OCI-LY3 (cell line): ENCODE data around the gene CCSER2.
"Not testable (repeated sequence)": the region's sequence is repeated elsewhere in the genome, so short reads cannot be mapped to it uniquely, and the experiment has no call there.

Experiments used
- H2AFZ ChIP-seq: fragments of 200-600, 300-600 bp; shearing (Covaris generic); 2 replicates; pipeline ENCODE4 v1.6.0; 2014; ENCODE audit warnings: antibody characterized with exemption, low read depth, low read length
- H3K27ac ChIP-seq: fragments of 200-600, 300-600 bp; sonication (generic); 2 replicates; pipeline ENCODE4 v1.5.1; 2014; ENCODE audit warnings: mild to moderate bottlenecking, low read length, moderate library complexity, mixed read lengths
- H3K27me3 ChIP-seq: fragments of 200-600, 300-600 bp; sonication (generic); 2 replicates; pipeline ENCODE4 v1.6.1; 2014; ENCODE audit warnings: low read depth, low read length, mixed read lengths
- H3K36me3 ChIP-seq: fragments of 200-600, 300-600 bp; sonication (generic); replicated peaks from 2 replicates; pipeline ENCODE3; 2014; ENCODE audit warnings: low read depth, low read length, mixed read lengths
- H3K4me1 ChIP-seq: fragments of 300-600, 200-600 bp; sonication (generic); 2 replicates; pipeline ENCODE4 v1.6.1; 2014; ENCODE audit warnings: low read length, mixed read lengths
- H3K4me2 ChIP-seq: fragments of 200-600, 300-600 bp; sonication (generic); 2 replicates; pipeline ENCODE4 v1.6.1; 2014; ENCODE audit warnings: low read length, mixed read lengths
- H3K4me3 ChIP-seq: fragments of 300-600, 200-600 bp; sonication (generic); 2 replicates; pipeline ENCODE4 v1.5.1; 2014; ENCODE audit warnings: antibody characterized with exemption, mild to moderate bottlenecking, low read length, moderate library complexity
- H3K79me2 ChIP-seq: fragments of 300-600, 200-600 bp; shearing (Covaris generic); 2 replicates; pipeline ENCODE4 v1.6.1; 2014; ENCODE audit warnings: mild to moderate bottlenecking, low read length, mixed read lengths
- H3K9ac ChIP-seq: fragments of 300-600, 200-600 bp; shearing (Covaris generic); 2 replicates; pipeline ENCODE4 v1.6.0; 2014; ENCODE audit warnings: mild to moderate bottlenecking, low read length, moderate library complexity
- H3K9me3 ChIP-seq: fragments of 200-600, 300-600 bp; shearing (Covaris generic); 2 replicates; pipeline ENCODE4 v1.6.1; 2014; ENCODE audit warnings: low read length, mixed read lengths; ENCODE audit not compliant: insufficient read depth
- H4K20me1 ChIP-seq: fragments of 200-600, 300-600 bp; sonication (generic); 2 replicates; pipeline ENCODE4 v1.6.1; 2016; ENCODE audit warnings: low read length, mixed read lengths; ENCODE audit not compliant: insufficient read depth
- EZH2phosphoT487 ChIP-seq: fragments of 200-600 bp; shearing (Covaris generic); IDR thresholded peaks from 2 replicates; pipeline ENCODE4 v1.6.1; 2018; ENCODE audit warnings: antibody characterized with exemption, mixed run types, low read depth
- TF ChIP-seq, protein P1 (sequence below): fragments of 200-600, 300-600 bp; sonication (generic); IDR thresholded peaks from 2 replicates; pipeline ENCODE4 v1.5.1; 2014; ENCODE audit warnings: antibody characterized with exemption, low read length, low read depth

CCSER2 gene

DNA sequence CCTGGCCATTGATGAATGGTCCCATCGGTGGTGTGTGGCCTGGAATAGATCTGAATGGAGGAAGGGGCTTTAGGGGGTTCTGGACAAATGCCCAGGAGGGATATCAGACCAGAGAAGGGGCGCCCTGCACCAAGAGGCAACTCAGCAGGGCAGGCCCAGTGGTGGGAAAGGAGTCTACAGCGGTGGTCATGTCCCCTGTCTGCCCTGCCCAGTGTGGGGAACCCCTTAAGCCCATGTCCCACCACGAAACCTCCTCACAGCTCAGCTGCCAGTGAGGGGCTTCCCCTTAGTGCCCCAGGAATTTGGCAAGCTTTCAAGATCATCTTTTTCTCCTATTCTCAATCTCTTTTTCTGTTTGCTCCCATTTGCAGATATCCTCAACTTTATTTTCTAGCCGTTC, 14.1 kb upstream of the CCSER2 start:
- peak overlapping the region; percentile 52 for H3K27ac ChIP-seq
- peaks cover 7% of the 10 kb centered on the region; the same call in 1 of the 2 replicates for H3K27me3 ChIP-seq
- H4K20me1 ChIP-seq: no peaks in the 10 kb centered on the region
- H3K4me2 ChIP-seq: peak overlapping the region; percentile 71
- peak overlapping the region; percentile 32 for H3K4me3 ChIP-seq
- H3K79me2 ChIP-seq: no peaks in the 10 kb centered on the region
- H2AFZ ChIP-seq: no peak overlapping the region
- no peaks in the 10 kb centered on the region for H3K9me3 ChIP-seq
- TF ChIP-seq, protein P1, sequence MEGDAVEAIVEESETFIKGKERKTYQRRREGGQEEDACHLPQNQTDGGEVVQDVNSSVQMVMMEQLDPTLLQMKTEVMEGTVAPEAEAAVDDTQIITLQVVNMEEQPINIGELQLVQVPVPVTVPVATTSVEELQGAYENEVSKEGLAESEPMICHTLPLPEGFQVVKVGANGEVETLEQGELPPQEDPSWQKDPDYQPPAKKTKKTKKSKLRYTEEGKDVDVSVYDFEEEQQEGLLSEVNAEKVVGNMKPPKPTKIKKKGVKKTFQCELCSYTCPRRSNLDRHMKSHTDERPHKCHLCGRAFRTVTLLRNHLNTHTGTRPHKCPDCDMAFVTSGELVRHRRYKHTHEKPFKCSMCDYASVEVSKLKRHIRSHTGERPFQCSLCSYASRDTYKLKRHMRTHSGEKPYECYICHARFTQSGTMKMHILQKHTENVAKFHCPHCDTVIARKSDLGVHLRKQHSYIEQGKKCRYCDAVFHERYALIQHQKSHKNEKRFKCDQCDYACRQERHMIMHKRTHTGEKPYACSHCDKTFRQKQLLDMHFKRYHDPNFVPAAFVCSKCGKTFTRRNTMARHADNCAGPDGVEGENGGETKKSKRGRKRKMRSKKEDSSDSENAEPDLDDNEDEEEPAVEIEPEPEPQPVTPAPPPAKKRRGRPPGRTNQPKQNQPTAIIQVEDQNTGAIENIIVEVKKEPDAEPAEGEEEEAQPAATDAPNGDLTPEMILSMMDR: no peak
- TF ChIP-seq EZH2phosphoT487: no peak
- peaks cover 42% of the 10 kb centered on the region for H3K4me1 ChIP-seq
- H3K36me3 ChIP-seq: no peaks in the 10 kb centered on the region
- H3K9ac ChIP-seq: peak overlapping the region; percentile 13; the same call in 1 of the 2 replicates

DNA sequence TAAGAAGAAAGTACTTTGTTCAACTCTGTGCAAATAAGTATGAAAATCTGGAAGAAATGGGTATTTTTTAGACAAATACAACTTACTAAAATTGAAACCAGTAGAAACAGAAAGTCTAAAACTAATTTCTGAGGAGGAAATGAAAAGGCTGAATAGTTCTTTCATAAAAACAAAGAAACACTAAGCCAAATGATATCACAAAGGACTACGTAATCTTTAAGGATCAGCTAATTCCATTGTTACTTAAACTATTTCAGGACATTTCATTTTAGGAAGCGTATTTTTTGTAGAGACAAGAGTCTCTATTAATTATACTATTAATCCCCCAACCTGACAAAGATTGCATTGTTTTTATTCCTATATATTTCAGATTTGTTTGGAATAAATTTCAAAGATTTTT, 11.2 kb upstream of the CCSER2 start:
- H3K4me2 ChIP-seq: peak overlapping the region; percentile 50
- H3K9me3 ChIP-seq: no peaks in the 10 kb centered on the region

DNA sequence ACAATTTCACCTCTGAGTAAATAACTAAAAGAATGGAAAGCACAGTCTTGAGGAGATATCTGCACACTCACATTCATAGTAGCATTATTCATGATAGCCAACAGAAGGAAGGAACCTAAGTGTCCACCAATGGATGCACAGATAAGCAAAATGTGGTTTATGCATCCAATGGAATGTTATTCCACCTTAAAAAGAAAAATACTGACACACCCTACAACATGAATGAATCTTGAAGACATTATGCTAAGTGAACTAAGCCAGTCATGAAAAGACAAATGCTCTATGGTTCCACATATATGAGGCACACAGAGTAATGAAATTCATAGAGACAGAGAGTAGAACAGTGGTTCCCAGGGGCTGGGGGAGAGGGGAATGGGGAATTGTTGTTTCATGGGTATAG, 6.5 kb upstream of the CCSER2 start:
- Histone ChIP-seq H4K20me1 (no peaks in the 10 kb centered on the region), H2AFZ (no peak overlapping the region), H3K36me3 (no peaks in the 10 kb centered on the region), H3K9me3 (no peaks in the 10 kb centered on the region), H3K79me2 (no peaks in the 10 kb centered on the region), H3K4me2 (no peak overlapping the region), H3K4me3 (no peak overlapping the region), H3K27ac (no peak overlapping the region), H3K27me3 (no peaks in the 10 kb centered on the region), H3K9ac (no peak overlapping the region), H3K4me1 (peaks cover 10% of the 10 kb centered on the region)
- TF ChIP-seq EZH2phosphoT487: no peak
- TF ChIP-seq, protein P1: no peak

More for the DNA sequence above, 11.2 kb upstream of the CCSER2 start:
- H3K4me3 ChIP-seq: peak overlapping the region; percentile 25; the same call in 1 of the 2 replicates
- TF ChIP-seq EZH2phosphoT487: no peak
- TF ChIP-seq, protein P1: no peak
- H3K9ac ChIP-seq: no peak overlapping the region
- no peak overlapping the region for H2AFZ ChIP-seq
- H3K27me3 ChIP-seq: no peaks in the 10 kb centered on the region
- peaks cover 38% of the 10 kb centered on the region for H3K4me1 ChIP-seq
- no peaks in the 10 kb centered on the region for H3K79me2 ChIP-seq
- H3K36me3 ChIP-seq: no peaks in the 10 kb centered on the region
- H3K27ac ChIP-seq: no peak overlapping the region
- no peaks in the 10 kb centered on the region for H4K20me1 ChIP-seq

DNA sequence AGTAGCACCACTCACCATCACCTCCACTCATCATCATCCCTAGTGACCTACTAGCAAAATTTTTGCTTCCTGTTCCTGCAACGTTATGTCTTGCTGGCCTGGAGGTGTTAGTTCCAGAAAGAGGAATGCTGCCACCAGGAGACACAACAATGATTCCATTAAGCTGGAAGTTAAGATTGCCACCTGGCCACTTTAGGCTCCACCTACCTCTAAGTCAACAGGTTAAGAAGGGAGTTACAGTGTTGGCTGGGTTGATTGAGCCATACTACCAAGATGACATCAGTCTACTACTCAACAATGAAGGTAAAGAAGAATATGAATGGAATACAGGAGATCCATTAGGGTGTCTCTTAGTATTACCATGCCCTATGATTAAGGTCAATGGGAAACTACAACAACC, 4.8 kb upstream of the CCSER2 start:
- H3K79me2 ChIP-seq, H3K9ac ChIP-seq, H3K9me3 ChIP-seq, H3K4me2 ChIP-seq, H4K20me1 ChIP-seq, H3K36me3 ChIP-seq, H2AFZ ChIP-seq, H3K4me1 ChIP-seq, H3K27ac ChIP-seq, H3K4me3 ChIP-seq, H3K27me3 ChIP-seq: not testable (repeated sequence)

DNA sequence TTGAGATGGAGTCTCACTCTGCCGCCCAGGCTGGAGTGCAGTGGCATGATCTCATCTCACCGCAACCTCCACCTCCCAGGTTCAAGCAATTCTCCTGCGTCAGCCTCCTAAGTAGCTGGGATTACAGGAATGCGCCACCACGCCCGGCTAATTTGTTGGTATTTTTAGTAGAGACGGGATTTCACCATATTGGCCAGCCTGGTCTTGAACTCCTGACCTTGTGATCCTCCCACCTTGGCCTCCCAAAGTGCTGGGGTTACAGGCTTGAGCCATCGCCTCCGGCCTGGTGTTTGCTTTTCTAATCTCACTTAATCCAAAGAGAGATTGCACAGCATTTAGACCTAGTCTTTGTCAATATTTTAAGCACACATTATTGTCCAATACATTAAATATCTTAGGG, 1.4 kb upstream of the CCSER2 start:
- H3K36me3 ChIP-seq, H3K27ac ChIP-seq, H4K20me1 ChIP-seq, H3K4me2 ChIP-seq, H3K4me3 ChIP-seq, H3K9ac ChIP-seq, H3K9me3 ChIP-seq, H2AFZ ChIP-seq, H3K27me3 ChIP-seq: not testable (repeated sequence)
- Histone ChIP-seq H3K4me1 (peaks cover 20% of the 10 kb centered on the region), H3K79me2 (peaks cover 29% of the 10 kb centered on the region)
